HepG2 (cell line): Measurements from ENCODE around the gene SIX5. TPM values are rescaled to one million over a fixed set of nuclear protein-coding genes. Genes with fewer than 3 reads are reported as not detected.
A peak's percentile ranks its signal among the peaks of the same experiment; 100 is the strongest.

Experiments
- ATAC-seq: fragments of 200-7000 bp; cut with Tn5 transposase; 3 replicates; pipeline ENCODE4 v1.9.1; 2020; ENCODE audit warnings: mild to moderate bottlenecking, moderate library complexity
- BruUV-seq: library from RNA; stranded (reverse); fragments of 400-500 nt; replicated peaks from 2 replicates; lab custom pipeline; 2021; lab: Mats Ljungman, UMichigan
- CTCF ChIA-PET: fragments of 300-600 bp; formaldehyde crosslinking; extraction: SDS; loops from one replicate; lab custom pipeline; 2021; ENCODE audit warnings: low total read pairs, inconsistent platforms, low intra/inter-chr PET ratio; lab: Yijun Ruan, JAX
- POLR2A ChIA-PET: fragments of 350-600 bp; sonication (Branson Sonifier 250); formaldehyde crosslinking; loops from one replicate; lab custom pipeline; 2020; ENCODE audit warnings: antibody characterized with exemption, inconsistent platforms; lab: Yijun Ruan, JAX
- DNase-seq: peaks from one replicate; pipeline ENCODE4 v3.0.0-alpha.2; 2015; ENCODE audit warnings: low spot score
- FAIRE-seq: peaks from 3 replicates; lab custom pipeline; 2011; peaks lifted over from hg19 to GRCh38; lab: Jason Lieb, UNC
- H2AFZ ChIP-seq: one replicate; pipeline ENCODE4 v1.6.1; 2011; ENCODE audit warnings: low read length, inconsistent platforms
- H3K27ac ChIP-seq: fragments of 300-600 bp; 3 replicates; pipeline ENCODE4 v1.8.0; 2011; ENCODE audit warnings: mixed run types, mild to moderate bottlenecking, mixed read lengths, low read length, inconsistent platforms; ENCODE audit not compliant: insufficient read depth; ENCODE audit errors: extremely low read length
- H3K27me3 ChIP-seq, 2 experiments: fragments of 200-600 bp in 1 of 2; 2 replicates in 1 of 2; 3 replicates in 1 of 2; pipeline versions ENCODE4 v1.6.0 to v1.8.0; 2011; ENCODE audit warnings: low read length in 2 of 2, mild to moderate bottlenecking in 2 of 2, moderate library complexity in 2 of 2, inconsistent platforms in 1 of 2; ENCODE audit not compliant: insufficient read depth in 2 of 2, control insufficient read depth in 1 of 2
- H3K36me3 ChIP-seq, 2 experiments: fragments of 200-600 bp in 1 of 2; replicated peaks in 1 of 2; 2 replicates in 1 of 2; 3 replicates in 1 of 2; pipeline versions ENCODE4 v1.5.1 to v1.8.0; 2011; ENCODE audit warnings: low read length in 2 of 2, inconsistent platforms in 1 of 2; ENCODE audit not compliant: insufficient read depth in 2 of 2, control insufficient read depth in 1 of 2
- H3K4me1 ChIP-seq: 2 replicates; pipeline ENCODE4 v1.5.1; 2012; ENCODE audit warnings: low read length, inconsistent platforms; ENCODE audit not compliant: insufficient read depth
- H3K4me2 ChIP-seq: 2 replicates; pipeline ENCODE4 v1.6.0; 2011; ENCODE audit warnings: low read depth, low read length, inconsistent platforms
- H3K4me3 ChIP-seq, 3 experiments: fragments of 200-600 bp in 1 of 3; sonication (generic), shearing (Covaris generic) in 1 of 3; replicated peaks in 1 of 3; 2 replicates each; pipeline ENCODE4 v1.5.1; 2011 to 2016; ENCODE audit warnings: low read length in 3 of 3, inconsistent platforms in 2 of 3, low read depth in 2 of 3, mild to moderate bottlenecking in 2 of 3, control low read depth in 1 of 3, mixed read lengths in 1 of 3; ENCODE audit not compliant: insufficient read depth in 1 of 3
- H3K79me2 ChIP-seq: one replicate; pipeline ENCODE4 v1.6.1; 2011; ENCODE audit warnings: low read length, inconsistent platforms; ENCODE audit not compliant: insufficient read depth
- H3K9ac ChIP-seq: 2 replicates; pipeline ENCODE4 v1.6.0; 2011; ENCODE audit warnings: mild to moderate bottlenecking, low read depth, low read length, inconsistent platforms; ENCODE audit not compliant: insufficient read depth
- H3K9me3 ChIP-seq: 2 replicates; pipeline ENCODE4 v1.5.1; 2012; ENCODE audit warnings: mild to moderate bottlenecking, low read length
- H4K20me1 ChIP-seq: 2 replicates; pipeline ENCODE4 v1.6.0; 2011; ENCODE audit warnings: inconsistent platforms, mild to moderate bottlenecking, low read length, moderate library complexity; ENCODE audit not compliant: insufficient read depth
- CHD4 ChIP-seq: fragments of 200-600 bp; sonication (generic); IDR thresholded peaks from 2 replicates; pipeline ENCODE4 v1.7.0; 2017; ENCODE audit warnings: mild to moderate bottlenecking, low read length, borderline replicate concordance
- HMG20B ChIP-seq: conservative IDR thresholded peaks from 2 replicates; pipeline ENCODE4 v1.6.1; 2016; ENCODE audit warnings: missing genetic modification reagents, missing compliant biosample characterization
- WIZ ChIP-seq: sonication (generic); formaldehyde crosslinking; IDR thresholded peaks from 2 replicates; pipeline ENCODE4 v1.5.1; 2020; ENCODE audit warnings: mild to moderate bottlenecking, missing genetic modification reagents
- WGBS: methylation state at CpG from one replicate; pipeline ENCODE4 v1.1.6; 2017; ENCODE audit warnings: low lambda C conversion rate; 5-methylcytosine and 5-hydroxymethylcytosine counted together
- in situ Hi-C: cut with HindIII; loops from 2 replicates; pipeline ENCODE4 v1.10.0; 2017; ENCODE audit warnings: low pct_unique_long_range_greater_than_20kb; ENCODE audit not compliant: extremely low pct_ligation_motif_present
- intact Hi-C: fragments of 100-400 bp; cut with micrococcal nuclease; formaldehyde crosslinking; loops from one replicate; pipeline ENCODE4 v1.10.0; 2022; ENCODE audit not compliant: unreplicated experiment
- polyA plus RNA-seq, 8 experiments: library from polyadenylated mRNA; depleted of rRNA in 3 of 8; stranded (reverse) in 7 of 8; unstranded in 1 of 8; fragments of >200 nt; fragmentation: Illumina TruSeq in 4 of 8; extraction: Trizol in 4 of 8; gene quantifications; 2 replicates each; pipeline versions ENCODE4 v1.2.1 to v1.2.3, GENCODE V29; 2011 to 2016; ENCODE audit warnings: low read depth in 4 of 8, missing spikeins in 1 of 8, mixed read lengths in 1 of 8; ENCODE audit not compliant: insufficient read depth in 1 of 8
- total RNA-seq, 5 experiments: library from RNA; depleted of rRNA; stranded (reverse); fragments of >200 nt; fragmentation: Illumina TruSeq; extraction: Trizol; gene quantifications; 2 replicates each; pipeline ENCODE4 v1.2.3, GENCODE V29; 2016; ENCODE audit warnings: low read depth in 1 of 5

SIX5 gene
- total and polyA plus RNA-seq, 2 of the 13 experiments (the other 11 are each of a cell fraction or from before 2014, with no cell fraction given): 7.7 to 10.5 TPM

DNA sequence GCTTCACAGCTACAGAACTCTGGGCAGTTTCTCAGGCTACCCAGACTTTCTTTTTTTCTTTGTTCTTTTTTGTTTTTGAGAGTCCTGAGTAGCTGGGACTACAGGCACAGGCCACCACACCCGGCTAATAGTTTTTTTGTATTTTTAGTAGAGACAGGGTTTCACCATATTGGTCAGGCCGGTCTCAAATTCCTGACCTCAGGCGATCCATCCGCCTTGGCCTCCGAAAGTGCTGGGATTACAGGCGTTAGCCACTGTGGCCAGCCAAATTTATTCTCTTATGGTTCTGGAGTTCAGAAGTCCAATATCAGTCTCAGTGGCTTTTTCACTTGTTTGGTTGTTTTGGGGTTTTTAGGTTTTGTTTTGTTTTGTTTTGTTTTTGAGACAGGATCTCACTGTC lies 23.4 kb downstream of the SIX5 start:
- BruUV-seq: no TSS peak
- ATAC-seq: no peak

DNA sequence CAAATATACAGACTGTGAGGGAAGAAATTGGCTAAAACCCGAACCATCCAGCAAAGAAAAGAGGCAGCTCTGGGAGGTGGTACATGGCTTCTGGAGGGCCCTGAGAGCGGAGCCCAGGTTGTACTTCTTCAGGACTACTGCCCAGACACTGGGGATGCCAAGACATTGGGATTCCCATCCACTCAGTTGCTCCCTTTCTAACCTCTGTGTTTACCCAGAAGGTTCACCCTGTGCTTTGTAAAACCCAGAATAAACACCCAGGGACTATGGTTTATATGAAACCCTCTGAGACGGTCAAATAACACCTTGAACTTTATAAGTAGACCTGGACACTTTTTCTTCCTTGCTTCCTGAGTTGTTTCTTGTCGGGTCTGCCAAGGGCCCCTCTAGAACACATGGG lies 26.1 kb downstream of the SIX5 start:
- H3K79me2 ChIP-seq: no peaks in the 10 kb centered on the region
- ChIA-PET POLR2A (interaction anchor here (1.6 kb wide), 1 partner anchor 24 kb away, joined by 3 read pairs; no protein-coding TSS in a partner anchor), CTCF (no interaction called here)
- H3K4me2 ChIP-seq: peak overlapping the region; percentile 42; the same call in 1 of the 2 replicates
- intact Hi-C loops: no loop called here
- no peak for ATAC-seq
- no TSS peak for BruUV-seq
- H3K27ac ChIP-seq: no peak overlapping the region
- peaks cover 46% of the 10 kb centered on the region for H3K4me1 ChIP-seq
- no peak overlapping the region for H3K4me3 ChIP-seq
- no peak for TF ChIP-seq WIZ (CRISPR knock-in tag)
- TF ChIP-seq CHD4: no peak
- TF ChIP-seq, all 625 proteins: peak for 0
- H4K20me1 ChIP-seq: no peaks in the 10 kb centered on the region
- WGBS: 29% methylated on average over 4 of the region's 4 CpGs
- no peak overlapping the region for H3K9ac ChIP-seq
- in situ Hi-C loops: no loop called here
- no peak for FAIRE-seq
- no peaks in the 10 kb centered on the region for H3K36me3 ChIP-seq
- H3K9me3 ChIP-seq: no peaks in the 10 kb centered on the region
- H3K27me3 ChIP-seq: peaks cover 0 to 32% of the 10 kb centered on the region in 2 experiments; a peak in 2 of 5 replicates
- no peak for DNase-seq
- no peak overlapping the region for H2AFZ ChIP-seq

More for the DNA sequence above, 23.4 kb downstream of the SIX5 start:
- CTCF ChIA-PET: no interaction called here
- no peak overlapping the region for H2AFZ ChIP-seq
- intact Hi-C loops (no loop called here), in situ Hi-C loops (no loop called here)
- H3K27ac ChIP-seq: no peak overlapping the region
- FAIRE-seq: no peak
- H3K4me1 ChIP-seq: peaks cover 30% of the 10 kb centered on the region
- no peaks in the 10 kb centered on the region for H3K79me2 ChIP-seq
- no peak overlapping the region for H3K9ac ChIP-seq
- no peak overlapping the region for H3K4me3 ChIP-seq
- no peak overlapping the region for H3K4me2 ChIP-seq
- H3K36me3 ChIP-seq: no peaks in the 10 kb centered on the region
- no peaks in the 10 kb centered on the region for H4K20me1 ChIP-seq
- WGBS: 18% methylated on average over 6 of the region's 6 CpGs
- POLR2A ChIA-PET: interaction anchor here (1.0 to 1.1 kb wide), 2 partner anchors 15 to 25 kb away, joined by 4 read pairs; partner anchors contain the start of gene FBXO46
- TF ChIP-seq HMG20B: no peak
- H3K9me3 ChIP-seq: no peaks in the 10 kb centered on the region
- peaks cover 0 to 32% of the 10 kb centered on the region in 2 experiments; a peak in 2 of 5 replicates for H3K27me3 ChIP-seq
- no peak for DNase-seq
